ENCODE results near the gene RAVER1. TPM values are rescaled to one million over a fixed set of nuclear protein-coding genes. Genes with fewer than 3 reads are reported as not detected.

Gene RAVER1
- total and polyA plus RNA-seq, 2 of the 13 experiments (the other 11 are each of a cell fraction or from before 2014, with no cell fraction given): 3.6 to 7.9 TPM

DNA sequence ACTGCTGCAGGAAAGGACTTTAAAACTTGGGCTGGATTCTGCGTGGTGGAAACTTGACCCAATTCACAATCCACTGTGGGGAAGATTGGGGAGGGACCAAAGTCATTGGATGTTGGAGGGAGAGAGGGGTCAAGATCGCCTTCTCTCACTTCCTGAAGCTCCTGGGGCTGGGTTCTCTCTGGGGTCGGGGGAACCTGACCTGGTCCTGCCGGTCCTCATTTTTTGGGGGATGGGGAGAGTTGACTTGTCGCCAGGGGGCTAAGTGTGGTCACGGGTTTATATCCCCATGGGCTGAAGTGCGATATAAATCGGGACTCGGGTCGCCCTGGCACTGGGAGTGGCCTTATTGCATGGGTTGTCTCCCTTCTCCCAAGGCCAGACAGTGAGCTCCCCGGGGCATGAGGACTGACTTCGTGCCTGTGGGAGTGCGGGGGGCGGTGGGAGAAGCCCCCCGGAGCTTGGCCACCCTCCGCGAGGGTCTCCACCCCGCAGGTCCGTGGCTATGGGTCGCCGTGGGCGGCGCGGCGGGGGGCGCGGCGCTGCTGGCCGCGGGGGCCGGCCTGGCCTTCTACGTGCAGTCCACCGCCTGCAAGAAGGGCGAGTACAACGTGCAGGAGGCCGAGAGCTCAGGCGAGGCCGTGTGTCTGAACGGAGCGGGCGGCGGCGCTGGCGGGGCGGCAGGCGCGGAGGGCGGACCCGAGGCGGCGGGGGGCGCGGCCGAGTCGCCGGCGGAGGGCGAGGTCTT lies 37.3 kb downstream of the RAVER1 start (continued):
- TF ChIP-seq MLLT10 (CRISPR knock-in tag; IDR thresholded peaks at IDR 0.05): no peak
- TF ChIP-seq TARDBP (CRISPR knock-in tag; IDR thresholded peaks at IDR 0.05): no peak
- TF ChIP-seq CREBL2 (CRISPR knock-in tag; IDR thresholded peaks at IDR 0.05; ENCODE audit: borderline replicate concordance): no peak
- no peak for TF ChIP-seq ZNF782 (CRISPR knock-in tag; IDR thresholded peaks at IDR 0.05; ENCODE audit: borderline replicate concordance)
- TF ChIP-seq, protein P1, sequence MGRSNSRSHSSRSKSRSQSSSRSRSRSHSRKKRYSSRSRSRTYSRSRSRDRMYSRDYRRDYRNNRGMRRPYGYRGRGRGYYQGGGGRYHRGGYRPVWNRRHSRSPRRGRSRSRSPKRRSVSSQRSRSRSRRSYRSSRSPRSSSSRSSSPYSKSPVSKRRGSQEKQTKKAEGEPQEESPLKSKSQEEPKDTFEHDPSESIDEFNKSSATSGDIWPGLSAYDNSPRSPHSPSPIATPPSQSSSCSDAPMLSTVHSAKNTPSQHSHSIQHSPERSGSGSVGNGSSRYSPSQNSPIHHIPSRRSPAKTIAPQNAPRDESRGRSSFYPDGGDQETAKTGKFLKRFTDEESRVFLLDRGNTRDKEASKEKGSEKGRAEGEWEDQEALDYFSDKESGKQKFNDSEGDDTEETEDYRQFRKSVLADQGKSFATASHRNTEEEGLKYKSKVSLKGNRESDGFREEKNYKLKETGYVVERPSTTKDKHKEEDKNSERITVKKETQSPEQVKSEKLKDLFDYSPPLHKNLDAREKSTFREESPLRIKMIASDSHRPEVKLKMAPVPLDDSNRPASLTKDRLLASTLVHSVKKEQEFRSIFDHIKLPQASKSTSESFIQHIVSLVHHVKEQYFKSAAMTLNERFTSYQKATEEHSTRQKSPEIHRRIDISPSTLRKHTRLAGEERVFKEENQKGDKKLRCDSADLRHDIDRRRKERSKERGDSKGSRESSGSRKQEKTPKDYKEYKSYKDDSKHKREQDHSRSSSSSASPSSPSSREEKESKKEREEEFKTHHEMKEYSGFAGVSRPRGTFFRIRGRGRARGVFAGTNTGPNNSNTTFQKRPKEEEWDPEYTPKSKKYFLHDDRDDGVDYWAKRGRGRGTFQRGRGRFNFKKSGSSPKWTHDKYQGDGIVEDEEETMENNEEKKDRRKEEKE (IDR thresholded peaks at IDR 0.05): no peak
- TF ChIP-seq NBN (conservative IDR thresholded peaks at IDR 0.05): no peak
- TF ChIP-seq, protein P2, sequence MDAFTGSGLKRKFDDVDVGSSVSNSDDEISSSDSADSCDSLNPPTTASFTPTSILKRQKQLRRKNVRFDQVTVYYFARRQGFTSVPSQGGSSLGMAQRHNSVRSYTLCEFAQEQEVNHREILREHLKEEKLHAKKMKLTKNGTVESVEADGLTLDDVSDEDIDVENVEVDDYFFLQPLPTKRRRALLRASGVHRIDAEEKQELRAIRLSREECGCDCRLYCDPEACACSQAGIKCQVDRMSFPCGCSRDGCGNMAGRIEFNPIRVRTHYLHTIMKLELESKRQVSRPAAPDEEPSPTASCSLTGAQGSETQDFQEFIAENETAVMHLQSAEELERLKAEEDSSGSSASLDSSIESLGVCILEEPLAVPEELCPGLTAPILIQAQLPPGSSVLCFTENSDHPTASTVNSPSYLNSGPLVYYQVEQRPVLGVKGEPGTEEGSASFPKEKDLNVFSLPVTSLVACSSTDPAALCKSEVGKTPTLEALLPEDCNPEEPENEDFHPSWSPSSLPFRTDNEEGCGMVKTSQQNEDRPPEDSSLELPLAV (CRISPR knock-in tag; conservative IDR thresholded peaks at IDR 0.05; ENCODE audit: low read depth): 0 out of 2 replicates have a peak, but pooled peaks have one; percentile 59
- peak; percentile 46; the same call in 1 of the 2 replicates for TF ChIP-seq FLYWCH1 (CRISPR knock-in tag; IDR thresholded peaks at IDR 0.05)
- TF ChIP-seq ZNF703 (CRISPR knock-in tag; IDR thresholded peaks at IDR 0.05; ENCODE audit: borderline replicate concordance): no peak
- no peak for TF ChIP-seq ISL2 (CRISPR knock-in tag; IDR thresholded peaks at IDR 0.05)
- no peak for TF ChIP-seq NPAS2 (CRISPR knock-in tag; IDR thresholded peaks at IDR 0.05; ENCODE audit: borderline replicate concordance)
- TF ChIP-seq, protein P3, sequence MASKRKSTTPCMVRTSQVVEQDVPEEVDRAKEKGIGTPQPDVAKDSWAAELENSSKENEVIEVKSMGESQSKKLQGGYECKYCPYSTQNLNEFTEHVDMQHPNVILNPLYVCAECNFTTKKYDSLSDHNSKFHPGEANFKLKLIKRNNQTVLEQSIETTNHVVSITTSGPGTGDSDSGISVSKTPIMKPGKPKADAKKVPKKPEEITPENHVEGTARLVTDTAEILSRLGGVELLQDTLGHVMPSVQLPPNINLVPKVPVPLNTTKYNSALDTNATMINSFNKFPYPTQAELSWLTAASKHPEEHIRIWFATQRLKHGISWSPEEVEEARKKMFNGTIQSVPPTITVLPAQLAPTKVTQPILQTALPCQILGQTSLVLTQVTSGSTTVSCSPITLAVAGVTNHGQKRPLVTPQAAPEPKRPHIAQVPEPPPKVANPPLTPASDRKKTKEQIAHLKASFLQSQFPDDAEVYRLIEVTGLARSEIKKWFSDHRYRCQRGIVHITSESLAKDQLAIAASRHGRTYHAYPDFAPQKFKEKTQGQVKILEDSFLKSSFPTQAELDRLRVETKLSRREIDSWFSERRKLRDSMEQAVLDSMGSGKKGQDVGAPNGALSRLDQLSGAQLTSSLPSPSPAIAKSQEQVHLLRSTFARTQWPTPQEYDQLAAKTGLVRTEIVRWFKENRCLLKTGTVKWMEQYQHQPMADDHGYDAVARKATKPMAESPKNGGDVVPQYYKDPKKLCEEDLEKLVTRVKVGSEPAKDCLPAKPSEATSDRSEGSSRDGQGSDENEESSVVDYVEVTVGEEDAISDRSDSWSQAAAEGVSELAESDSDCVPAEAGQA (IDR thresholded peaks at IDR 0.05; ENCODE audit: low read depth): no peak
- TF ChIP-seq, protein P3 (CRISPR knock-in tag; IDR thresholded peaks at IDR 0.05; ENCODE audit: borderline replicate concordance): 0 out of 2 replicates have a peak, but pooled peaks have one; percentile 55
- TF ChIP-seq ZNF558 (CRISPR knock-in tag; IDR thresholded peaks at IDR 0.05; ENCODE audit: borderline replicate concordance): peak; percentile 53; the same call in 1 of the 2 replicates

Measured in HepG2 (cell line).